H1 (cell line): ENCODE results near the gene EME2. TPM values are rescaled to one million over a fixed set of nuclear protein-coding genes. Genes with fewer than 3 reads are reported as not detected.

Source experiments
- CTCF ChIA-PET: fragments of 300-600 bp; sonication (Branson Sonifier 250); formaldehyde crosslinking; loops from one replicate; lab custom pipeline; 2021; ENCODE audit not compliant: partially characterized antibody; lab: Charles Lee
- POLR2A ChIA-PET: fragments of 300-600 bp; sonication (Branson Sonifier 250); formaldehyde crosslinking; loops from one replicate; lab custom pipeline; 2021; ENCODE audit warnings: inconsistent platforms; ENCODE audit not compliant: partially characterized antibody; lab: Charles Lee
- DNase-seq, 2 experiments: peaks; one replicate each; pipeline versions ENCODE4 v3.0.0 to v3.0.0-alpha.2; 2010 to 2022; ENCODE audit warnings: low spot score in 2 of 2, low read depth in 1 of 2, mixed read lengths in 1 of 2
- FAIRE-seq: peaks from 2 replicates; lab custom pipeline; 2011; peaks lifted over from hg19 to GRCh38; lab: Jason Lieb, UNC
- H2AFZ ChIP-seq: 2 replicates; pipeline ENCODE4 v1.8.1; 2012; ENCODE audit warnings: low read length, inconsistent platforms
- H2AK5ac ChIP-seq: 2 replicates; pipeline ENCODE4 v1.6.1; 2013; ENCODE audit warnings: low read depth, low read length
- H2BK120ac ChIP-seq: replicated peaks from 2 replicates; pipeline ENCODE3; 2013; ENCODE audit warnings: low read depth, low read length, inconsistent platforms
- H2BK12ac ChIP-seq: 2 replicates; pipeline ENCODE4 v1.6.1; 2013; ENCODE audit warnings: low read depth, low read length
- H2BK15ac ChIP-seq: 2 replicates; pipeline ENCODE4 v1.6.1; 2013; ENCODE audit warnings: low read length
- H2BK20ac ChIP-seq: 2 replicates; pipeline ENCODE4 v1.6.1; 2013; ENCODE audit warnings: low read length
- H2BK5ac ChIP-seq: 2 replicates; pipeline ENCODE4 v1.6.1; 2013; ENCODE audit warnings: low read depth, low read length
- H3K14ac ChIP-seq: 2 replicates; pipeline ENCODE4 v1.6.1; 2013; ENCODE audit warnings: inconsistent platforms; ENCODE audit not compliant: insufficient read length
- H3K18ac ChIP-seq: 2 replicates; pipeline ENCODE4 v1.6.1; 2013; ENCODE audit warnings: low read length; ENCODE audit errors: extremely low read depth
- H3K23ac ChIP-seq: 2 replicates; pipeline ENCODE4 v1.6.1; 2013; ENCODE audit warnings: inconsistent platforms; ENCODE audit not compliant: insufficient read length
- H3K23me2 ChIP-seq: 2 replicates; pipeline ENCODE4 v1.6.1; 2013; ENCODE audit warnings: low read depth, low read length
- H3K27ac ChIP-seq: 2 replicates; pipeline ENCODE4 v1.6.1; 2011; ENCODE audit warnings: low read depth, low read length, inconsistent platforms
- H3K27me3 ChIP-seq, 4 experiments: replicated peaks in 1 of 4; 1 replicate in 1 of 4; 2 replicates in 3 of 4; pipeline versions ENCODE4 v1.6.1 to v1.8.1; 2011 to 2013; ENCODE audit warnings: low read length in 3 of 4, mild to moderate bottlenecking in 3 of 4, inconsistent platforms in 2 of 4, mixed read lengths in 2 of 4, moderate library complexity in 1 of 4; ENCODE audit not compliant: control insufficient read depth in 3 of 4, insufficient read depth in 3 of 4; ENCODE audit errors: extremely low read depth in 1 of 4
- H3K36me3 ChIP-seq, 4 experiments: 2 replicates each; pipeline versions ENCODE4 v1.6.1 to v1.8.1; 2011 to 2013; ENCODE audit warnings: mild to moderate bottlenecking in 4 of 4, low read length in 3 of 4, moderate library complexity in 2 of 4, control low read depth in 1 of 4, inconsistent platforms in 1 of 4; ENCODE audit not compliant: insufficient read depth in 4 of 4, control insufficient read depth in 2 of 4
- H3K4ac ChIP-seq: replicated peaks from 2 replicates; pipeline ENCODE3; 2013; ENCODE audit warnings: low read length, low read depth, mixed read lengths, inconsistent platforms; ENCODE audit not compliant: insufficient read length
- H3K4me1 ChIP-seq, 4 experiments: replicated peaks in 1 of 4; 1 replicate in 1 of 4; 2 replicates in 3 of 4; pipeline versions ENCODE4 v1.6.1 to v1.8.1; 2011 to 2013; ENCODE audit warnings: low read length in 3 of 4, inconsistent platforms in 2 of 4, mixed read lengths in 1 of 4; ENCODE audit not compliant: insufficient read depth in 4 of 4, control insufficient read depth in 3 of 4
- H3K4me2 ChIP-seq, 2 experiments: 2 replicates each; pipeline versions ENCODE4 v1.6.1 to v1.8.1; 2011 to 2013; ENCODE audit warnings: low read depth in 2 of 2, low read length in 2 of 2, control low read depth in 1 of 2, inconsistent platforms in 1 of 2, mild to moderate bottlenecking in 1 of 2; ENCODE audit not compliant: insufficient read depth in 1 of 2
- H3K4me3 ChIP-seq, 4 experiments: fragments of 200-600, 300-600 bp in 1 of 4; sonication (generic), shearing (Covaris generic), sonication (Bioruptor Twin) in 1 of 4; 2 replicates each; pipeline versions ENCODE4 v1.5.1 to v1.8.1; 2011 to 2016; ENCODE audit warnings: low read length in 4 of 4, low read depth in 3 of 4, control low read depth in 2 of 4, inconsistent platforms in 2 of 4, mild to moderate bottlenecking in 2 of 4, mixed read lengths in 1 of 4, moderate library complexity in 1 of 4; ENCODE audit not compliant: insufficient read depth in 2 of 4; ENCODE audit errors: extremely low read depth in 1 of 4
- H3K56ac ChIP-seq: replicated peaks from 2 replicates; pipeline ENCODE3; 2013; ENCODE audit warnings: low read depth, mild to moderate bottlenecking, mixed read lengths, low read length, inconsistent platforms; ENCODE audit not compliant: insufficient read length
- H3K79me1 ChIP-seq: 2 replicates; pipeline ENCODE4 v1.6.1; 2013; ENCODE audit warnings: low read depth, low read length, control low read depth
- H3K79me2 ChIP-seq, 2 experiments: 2 replicates each; pipeline versions ENCODE4 v1.6.1 to v1.8.1; 2012 to 2013; ENCODE audit warnings: low read length in 2 of 2, mild to moderate bottlenecking in 2 of 2, inconsistent platforms in 1 of 2; ENCODE audit not compliant: insufficient read depth in 2 of 2, control insufficient read depth in 1 of 2
- H3K9ac ChIP-seq, 4 experiments: replicated peaks in 1 of 4; 1 replicate in 1 of 4; 2 replicates in 3 of 4; pipeline versions ENCODE4 v1.6.1 to v1.8.1; 2011 to 2013; ENCODE audit warnings: low read depth in 3 of 4, low read length in 3 of 4, control low read depth in 2 of 4, mild to moderate bottlenecking in 2 of 4, moderate library complexity in 2 of 4, inconsistent platforms in 1 of 4; ENCODE audit errors: extremely low read depth in 1 of 4
- H3K9me3 ChIP-seq, 2 experiments: 2 replicates each; pipeline versions ENCODE4 v1.6.1 to v1.8.1; 2012 to 2013; ENCODE audit warnings: mild to moderate bottlenecking in 2 of 2, moderate library complexity in 2 of 2, control low read depth in 1 of 2, inconsistent platforms in 1 of 2, low read depth in 1 of 2, low read length in 1 of 2, mixed read lengths in 1 of 2; ENCODE audit not compliant: insufficient read depth in 2 of 2
- H4K20me1 ChIP-seq, 2 experiments: replicated peaks in 1 of 2; 2 replicates each; pipeline versions ENCODE3 to v1.8.1; 2011 to 2013; ENCODE audit warnings: inconsistent platforms in 2 of 2, low read length in 2 of 2, mild to moderate bottlenecking in 1 of 2; ENCODE audit not compliant: insufficient read depth in 2 of 2, control insufficient read depth in 1 of 2
- H4K5ac ChIP-seq: 2 replicates; pipeline ENCODE4 v1.6.1; 2013; ENCODE audit warnings: low read length, low read depth, mixed read lengths, inconsistent platforms; ENCODE audit not compliant: insufficient read length
- H4K8ac ChIP-seq: 2 replicates; pipeline ENCODE4 v1.8.0; 2013; ENCODE audit warnings: mild to moderate bottlenecking, moderate library complexity, low read length, inconsistent platforms; ENCODE audit not compliant: insufficient read depth; ENCODE audit errors: extremely low read depth
- H4K91ac ChIP-seq: replicated peaks from 2 replicates; pipeline ENCODE3; 2013; ENCODE audit warnings: low read length, mixed read lengths, inconsistent platforms; ENCODE audit not compliant: insufficient read length
- EGR1 ChIP-seq: IDR thresholded peaks from 2 replicates; pipeline ENCODE4 v1.6.1; 2011; ENCODE audit warnings: low read depth, low read length, borderline replicate concordance
- POLR2A ChIP-seq, 2 experiments: IDR thresholded peaks; 1 replicate in 1 of 2; 2 replicates in 1 of 2; pipeline ENCODE4 v1.6.1; 2011; ENCODE audit warnings: low read depth in 2 of 2, low read length in 2 of 2, mild to moderate bottlenecking in 2 of 2; ENCODE audit errors: control extremely low read depth in 1 of 2
- POLR2AphosphoS5 ChIP-seq: IDR thresholded peaks from 2 replicates; pipeline ENCODE4 v1.6.1; 2011; ENCODE audit warnings: low read depth, low read length
- RBBP5 ChIP-seq: IDR thresholded peaks from 2 replicates; pipeline ENCODE4 v1.7.1; 2012; ENCODE audit warnings: low read depth, mild to moderate bottlenecking, inconsistent platforms, low read length, moderate library complexity, borderline replicate concordance
- RNF2 ChIP-seq: fragments of 200-900, 300-1000 bp; sonication (generic); IDR thresholded peaks from 2 replicates; pipeline ENCODE4 v1.7.1; 2016; ENCODE audit warnings: borderline replicate concordance, low read depth, mild to moderate bottlenecking, antibody characterized with exemption, low read length; ENCODE audit not compliant: poor library complexity, severe bottlenecking; ENCODE audit errors: missing control alignments
- RXRA ChIP-seq: IDR thresholded peaks from 2 replicates; pipeline ENCODE4 v1.6.1; 2011; ENCODE audit warnings: low read depth, mild to moderate bottlenecking, low read length, moderate library complexity; ENCODE audit not compliant: insufficient read depth
- SAP30 ChIP-seq: fragments of 300-600 bp; sonication (generic); IDR thresholded peaks from 2 replicates; pipeline ENCODE4 v1.7.1; 2012; ENCODE audit warnings: low read length, moderate library complexity, mild to moderate bottlenecking, inconsistent platforms; ENCODE audit not compliant: insufficient read depth, insufficient replicate concordance
- SIX5 ChIP-seq: IDR thresholded peaks from 2 replicates; pipeline ENCODE4 v1.6.1; 2011; ENCODE audit warnings: mild to moderate bottlenecking, low read depth, low read length
- SP2 ChIP-seq: IDR thresholded peaks from 2 replicates; pipeline ENCODE4 v1.6.1; 2012; ENCODE audit warnings: mild to moderate bottlenecking, low read length, inconsistent platforms
- SUZ12 ChIP-seq: fragments of 200-600 bp; sonication (generic); IDR thresholded peaks from 2 replicates; pipeline ENCODE4 v1.6.1; 2012; ENCODE audit warnings: mild to moderate bottlenecking, inconsistent platforms, low read length, moderate library complexity, mixed read lengths
- TAF7 ChIP-seq: optimal IDR thresholded peaks from 2 replicates; pipeline ENCODE3; 2011; ENCODE audit warnings: low read depth, mild to moderate bottlenecking, inconsistent platforms, low read length, moderate library complexity, borderline replicate concordance
- TEAD4 ChIP-seq: IDR thresholded peaks from 2 replicates; pipeline ENCODE4 v1.6.1; 2012; ENCODE audit warnings: low read depth, low read length, inconsistent platforms, mixed read lengths
- ZNF274 ChIP-seq: IDR thresholded peaks from 2 replicates; pipeline ENCODE4 v1.7.0; 2012; ENCODE audit warnings: low read length, borderline replicate concordance; ENCODE audit errors: extremely low read depth
- WGBS, 2 experiments: shearing (Covaris generic) in 1 of 2; methylation state at CpG; one replicate each; pipeline versions ENCODE4 v1.1.6 to v1.1.7; 2013 to 2015; ENCODE audit warnings: low lambda C conversion rate in 2 of 2, mixed read lengths in 2 of 2, inconsistent platforms in 1 of 2, low coverage in 1 of 2, missing lambda C conversion rate in 1 of 2; ENCODE audit not compliant: insufficient replicate concordance in 2 of 2, insufficient coverage in 1 of 2, insufficient read length in 1 of 2; ENCODE audit errors: extremely low coverage in 1 of 2, missing lambda C conversion rate in 1 of 2; 5-methylcytosine and 5-hydroxymethylcytosine counted together
- polyA plus RNA-seq, 7 experiments: library from polyadenylated mRNA; depleted of rRNA in 3 of 7; stranded (reverse) in 5 of 7; unstranded in 2 of 7; fragments of >200 nt in 5 of 7; fragments of 200-250 nt in 2 of 7; gene quantifications; 1 replicate in 5 of 7; 2 replicates in 1 of 7; 4 replicates in 1 of 7; pipeline versions ENCODE4 v1.2.1 to v1.2.3, GENCODE V29; 2011 to 2013; ENCODE audit warnings: missing spikeins in 2 of 7, mixed read lengths in 2 of 7
- total RNA-seq: library from RNA; stranded (reverse); fragmentation: NEBNext Ultra II Directional; extraction: Animal tissue kit (Norgen Biotek cat#: 25700); gene quantifications from 2 replicates; pipeline ENCODE4 v1.2.1, GENCODE V29; 2021
- TF ChIP-seq, protein P1 (sequence below): IDR thresholded peaks from 2 replicates; pipeline ENCODE4 v1.6.1; 2012; ENCODE audit warnings: inconsistent platforms

Gene EME2
- total and polyA plus RNA-seq, 2 of the 8 experiments (the other 6 are each of a cell fraction or from before 2014, with no cell fraction given): 13.1 to 19.7 TPM

DNA sequence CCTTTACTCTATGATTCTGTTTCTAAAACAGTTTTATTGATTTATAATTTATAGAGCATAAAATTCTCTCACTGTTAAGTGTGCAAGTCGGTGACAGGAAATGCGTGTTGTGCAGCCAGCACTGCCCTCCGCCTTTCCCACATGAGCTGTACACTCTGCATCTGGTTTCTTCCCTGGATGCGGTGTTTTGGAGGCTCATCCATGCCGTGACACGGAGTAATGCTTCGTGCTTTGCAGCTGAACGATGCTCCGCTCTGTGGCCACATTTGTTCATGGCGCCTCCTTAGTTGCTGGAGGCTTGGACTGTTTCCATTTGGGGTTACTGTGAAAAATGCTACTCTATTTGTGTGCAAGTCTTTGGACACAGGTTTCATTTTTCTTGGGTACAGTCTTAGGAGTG lies 28.1 kb downstream of the EME2 start:
- Histone ChIP-seq H4K20me1 (no peaks in the 10 kb centered on the region), H3K4me2 (no peak overlapping the region), H4K8ac (no peak overlapping the region), H3K79me1 (no peaks in the 10 kb centered on the region), H3K9me3 (peaks cover 29 to 35% of the 10 kb centered on the region in 2 experiments), H3K4me3 (no peak overlapping the region), H2BK12ac (no peak overlapping the region), H3K23ac (no peak overlapping the region), H2BK5ac (no peak overlapping the region), H2BK20ac (no peak overlapping the region), H4K91ac (no peak overlapping the region), H2AK5ac (no peak overlapping the region), H3K4me1 (no peaks in the 10 kb centered on the region), H3K23me2 (no peaks in the 10 kb centered on the region), H4K5ac (no peak overlapping the region), H2BK15ac (no peak overlapping the region), H3K4ac (no peak overlapping the region), H3K36me3 (no peaks in the 10 kb centered on the region), H3K56ac (no peak overlapping the region), H3K27ac (no peak overlapping the region), H3K79me2 (no peaks in the 10 kb centered on the region), H2BK120ac (no peak overlapping the region), H3K9ac (no peak overlapping the region), H2AFZ (no peak overlapping the region), H3K14ac (no peak overlapping the region), H3K18ac (no peak overlapping the region), H3K27me3 (no peaks in the 10 kb centered on the region)
- ChIA-PET CTCF (interaction anchor here (0.7 kb wide), 1 partner anchor 123 kb away, joined by 3 read pairs; no protein-coding TSS in a partner anchor), POLR2A (interaction anchor here (1.5 kb wide), 1 partner anchor 26 kb away, joined by 3 read pairs; the partner anchor contains the start of genes FAHD1 and HAGH)
- 84% methylated on average over 10 of the region's 10 CpGs; no CpG with 5 or more reads in 1 of the 2 experiments for WGBS, 2 experiments
- FAIRE-seq (no peak), DNase-seq (no peak)
- TF ChIP-seq POLR2AphosphoS5 (no peak), SP2 (no peak), RNF2 (no peak), TAF7 (no peak), RBBP5 (no peak), EGR1 (no peak), ZNF274 (no peak), RXRA (no peak), POLR2A (IDR thresholded peaks at IDR 0.05; ENCODE audit: control extremely low read depth in 1 of 2, low read depth in 2 of 2, low read length in 2 of 2) (no peak), TEAD4 (no peak), SIX5 (no peak), SAP30 (no peak), SUZ12 (no peak)
- TF ChIP-seq, protein P1, sequence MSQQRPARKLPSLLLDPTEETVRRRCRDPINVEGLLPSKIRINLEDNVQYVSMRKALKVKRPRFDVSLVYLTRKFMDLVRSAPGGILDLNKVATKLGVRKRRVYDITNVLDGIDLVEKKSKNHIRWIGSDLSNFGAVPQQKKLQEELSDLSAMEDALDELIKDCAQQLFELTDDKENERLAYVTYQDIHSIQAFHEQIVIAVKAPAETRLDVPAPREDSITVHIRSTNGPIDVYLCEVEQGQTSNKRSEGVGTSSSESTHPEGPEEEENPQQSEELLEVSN: no peak
